Spleen (tissue), 11 donors: Measurements from ENCODE around the gene BMP2K. TPM values are rescaled to one million over a fixed set of nuclear protein-coding genes. Genes with fewer than 3 reads are reported as not detected.

Experiments used
- DNase-seq: peaks from one replicate; pipeline ENCODE4 v3.0.0-alpha.2; 2020
- H3K27ac ChIP-seq, 8 donors: fragments of 200-600 bp; sonication (generic) in 7 of 8; 1 replicate in 4 of 8; 2 replicates in 4 of 8; pipeline versions ENCODE4 v1.5.0 to v1.8.0; 2016 to 2021; ENCODE audit warnings: inconsistent platforms in 4 of 8, mild to moderate bottlenecking in 4 of 8, moderate library complexity in 1 of 8
- H3K27me3 ChIP-seq, 7 donors: fragments of 200-600 bp; sonication (generic) in 6 of 7; replicated peaks in 1 of 7; 1 replicate in 4 of 7; 2 replicates in 3 of 7; pipeline versions ENCODE4 v1.5.0 to v1.8.0; 2016 to 2021; ENCODE audit warnings: inconsistent platforms in 3 of 7, mild to moderate bottlenecking in 1 of 7
- H3K36me3 ChIP-seq, 6 donors: fragments of 200-600 bp; sonication (generic) in 5 of 6; 1 replicate in 4 of 6; 2 replicates in 2 of 6; pipeline versions ENCODE4 v1.5.0 to v1.8.0; 2016 to 2021; ENCODE audit warnings: inconsistent platforms in 2 of 6
- H3K4me1 ChIP-seq, 6 donors: fragments of 200-600 bp; sonication (generic) in 5 of 6; 1 replicate in 3 of 6; 2 replicates in 3 of 6; pipeline versions ENCODE4 v1.5.0 to v1.8.0; 2016 to 2021; ENCODE audit warnings: inconsistent platforms in 3 of 6
- H3K4me3 ChIP-seq, 8 donors: fragments of 200-600 bp; sonication (generic) in 7 of 8; 1 replicate in 4 of 8; 2 replicates in 4 of 8; pipeline versions ENCODE4 v1.5.0 to v1.8.0; 2016 to 2021; ENCODE audit warnings: inconsistent platforms in 4 of 8, mild to moderate bottlenecking in 4 of 8, moderate library complexity in 2 of 8
- H3K9me3 ChIP-seq, 8 donors: fragments of 200-600 bp; sonication (generic) in 7 of 8; 1 replicate in 4 of 8; 2 replicates in 4 of 8; pipeline versions ENCODE4 v1.5.0 to v1.8.0; 2016 to 2021; ENCODE audit warnings: inconsistent platforms in 4 of 8
- POLR2A ChIP-seq, 3 donors: fragments of 450-650 bp; IDR thresholded peaks; one replicate each; pipeline ENCODE4 v1.5.1; 2017; ENCODE audit warnings: antibody characterized with exemption in 3 of 3, mild to moderate bottlenecking in 1 of 3
- POLR2AphosphoS5 ChIP-seq, 3 donors: sonication (generic); formaldehyde crosslinking; IDR thresholded peaks; one replicate each; pipeline ENCODE4 v1.5.1; 2017; ENCODE audit warnings: antibody characterized with exemption in 3 of 3
- WGBS, 5 donors: extraction: QIAGEN DNeasy Blood & Tissue Kit in 3 of 5; methylation state at CpG; one replicate each; pipeline versions ENCODE4 v1.1.5 to v1.1.7; 2013 to 2018; 5-methylcytosine and 5-hydroxymethylcytosine counted together
- intact Hi-C: fragments of 100-400 bp; cut with DNase I; formaldehyde crosslinking; loops from one replicate; pipeline ENCODE4 v1.15.0; 2023; ENCODE audit warnings: low total_unique reads
- polyA plus RNA-seq, 3 donors: library from polyadenylated mRNA; stranded (reverse); fragments of 200-250 nt; gene quantifications; one replicate each; pipeline ENCODE4 v1.2.1, GENCODE V29; 2013
- total RNA-seq, 7 donors: library from RNA; depleted of rRNA in 3 of 7; stranded (reverse); fragments of >200 nt in 3 of 7; fragmentation: NEBNext Ultra II Directional in 4 of 7; extraction: Animal tissue kit (Norgen Biotek cat#: 25700) in 4 of 7; gene quantifications; one replicate each; pipeline versions ENCODE4 v1.1.0 to v1.2.1, GENCODE V29; 2016 to 2021
- TF ChIP-seq, protein P1 (sequence below), 11 experiments: fragments of 200-600 bp in 7 of 11; fragments of 450-650 bp in 4 of 11; sonication (generic) in 4 of 11; IDR thresholded peaks in 8 of 11; conservative IDR thresholded peaks in 3 of 11; 1 replicate in 7 of 11; 2 replicates in 4 of 11; pipeline versions ENCODE4 v1.4.0 to v1.8.0; 2016 to 2021; ENCODE audit warnings: antibody characterized with exemption in 11 of 11, inconsistent platforms in 4 of 11, mild to moderate bottlenecking in 1 of 11
- donor health status: healthy with polysubstance abuse.
- donor health status: DM: no; HTN: no; CAD: no; lungs with moderate emphysema.
- donor health status: DM: no; HTN: no; CAD: no.
- donor health status: Bipolar disorder and iron deficiency.
- donor health status: healthy.
- donor health status: DM: no; HTN: no; CAD: no.
- donor health status: DM: yes; HTN: yes; CAD: no.

Gene BMP2K
- total and polyA plus RNA-seq, 10 donors: 27.4 to 154 (median 96.3) TPM

- H3K4me1 ChIP-seq: peaks cover 0 to 42% (median 15%) of the 10 kb centered on the region in 6 donors
- TF ChIP-seq, protein P1, sequence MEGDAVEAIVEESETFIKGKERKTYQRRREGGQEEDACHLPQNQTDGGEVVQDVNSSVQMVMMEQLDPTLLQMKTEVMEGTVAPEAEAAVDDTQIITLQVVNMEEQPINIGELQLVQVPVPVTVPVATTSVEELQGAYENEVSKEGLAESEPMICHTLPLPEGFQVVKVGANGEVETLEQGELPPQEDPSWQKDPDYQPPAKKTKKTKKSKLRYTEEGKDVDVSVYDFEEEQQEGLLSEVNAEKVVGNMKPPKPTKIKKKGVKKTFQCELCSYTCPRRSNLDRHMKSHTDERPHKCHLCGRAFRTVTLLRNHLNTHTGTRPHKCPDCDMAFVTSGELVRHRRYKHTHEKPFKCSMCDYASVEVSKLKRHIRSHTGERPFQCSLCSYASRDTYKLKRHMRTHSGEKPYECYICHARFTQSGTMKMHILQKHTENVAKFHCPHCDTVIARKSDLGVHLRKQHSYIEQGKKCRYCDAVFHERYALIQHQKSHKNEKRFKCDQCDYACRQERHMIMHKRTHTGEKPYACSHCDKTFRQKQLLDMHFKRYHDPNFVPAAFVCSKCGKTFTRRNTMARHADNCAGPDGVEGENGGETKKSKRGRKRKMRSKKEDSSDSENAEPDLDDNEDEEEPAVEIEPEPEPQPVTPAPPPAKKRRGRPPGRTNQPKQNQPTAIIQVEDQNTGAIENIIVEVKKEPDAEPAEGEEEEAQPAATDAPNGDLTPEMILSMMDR (IDR thresholded peaks at IDR 0.05 in 8 of 11, conservative IDR thresholded peaks at IDR 0.05 in 3 of 11): no peak
- TF ChIP-seq POLR2AphosphoS5 (IDR thresholded peaks at IDR 0.05): no peak
- TF ChIP-seq POLR2A (IDR thresholded peaks at IDR 0.05): no peak
- no peak overlapping the region for H3K27ac ChIP-seq
- H3K36me3 ChIP-seq: peaks cover 0 to 15% (median 3%) of the 10 kb centered on the region in 6 donors
- no peak overlapping the region for H3K4me3 ChIP-seq
- intact Hi-C loops: no loop called here
- H3K9me3 ChIP-seq: peaks cover 0 to 29% (median 18%) of the 10 kb centered on the region in 8 donors
- 93 to 97% (median 95%) methylated on average over 2 of the region's 2 CpGs for WGBS, 5 donors
- no peak for DNase-seq
- H3K27me3 ChIP-seq: no peaks in the 10 kb centered on the region
Observed at GRCh38 chr4:78811034-78811433, 34.9 kb downstream of the BMP2K start.

DNA sequence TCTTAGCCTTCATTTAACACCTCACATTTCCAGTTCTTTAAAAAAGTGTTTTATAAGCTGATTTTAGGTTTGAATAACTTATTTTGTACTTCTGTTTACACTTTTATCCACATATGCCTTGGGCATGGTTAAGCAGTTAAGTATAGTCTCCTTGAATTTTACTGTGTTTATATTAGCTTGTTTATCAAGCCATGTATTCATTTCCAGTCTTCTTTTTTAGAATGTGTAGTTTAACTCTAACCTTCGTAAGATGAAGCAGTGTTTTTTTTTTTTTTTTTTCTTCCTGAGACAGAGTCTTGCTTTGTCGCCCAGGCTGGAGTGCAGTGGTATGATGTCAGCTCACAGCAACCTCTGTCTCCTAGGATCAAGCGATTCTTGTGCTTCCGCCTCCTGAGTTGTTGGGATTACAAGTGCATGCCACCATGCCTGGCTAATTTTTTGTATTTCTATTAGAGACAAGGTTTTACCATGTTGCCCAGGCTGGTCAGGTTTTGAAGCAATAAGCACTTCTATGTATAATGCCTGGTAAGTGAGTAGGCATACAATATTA is 42.5 kb downstream of the BMP2K start:
- Histone ChIP-seq H3K27me3 (no peaks in the 10 kb centered on the region), H3K27ac (no peak overlapping the region), H3K4me1 (peaks cover 0 to 34% (median 0%) of the 10 kb centered on the region in 6 donors), H3K36me3 (peaks cover 0 to 11% (median 0%) of the 10 kb centered on the region in 6 donors), H3K9me3 (peaks cover 0 to 8% (median 0%) of the 10 kb centered on the region in 8 donors), H3K4me3 (no peak overlapping the region)
- TF ChIP-seq, protein P1 (IDR thresholded peaks at IDR 0.05 in 8 of 11, conservative IDR thresholded peaks at IDR 0.05 in 3 of 11): no peak
- TF ChIP-seq POLR2A (IDR thresholded peaks at IDR 0.05) (no peak), POLR2AphosphoS5 (IDR thresholded peaks at IDR 0.05) (no peak)
- no peak for DNase-seq
- WGBS, 5 donors: 90 to 99% (median 94%) methylated on average over 4 of the region's 4 CpGs
- intact Hi-C loops: no loop called here

GRCh38 chr4:78824001-78824400 is 47.9 kb downstream of the BMP2K start:
- Histone ChIP-seq H3K4me3 (no peak overlapping the region), H3K9me3 (no peaks in the 10 kb centered on the region), H3K27ac (no peak overlapping the region), H3K36me3 (peaks cover 0 to 39% (median 21%) of the 10 kb centered on the region in 6 donors), H3K4me1 (peaks cover 0 to 33% (median 0%) of the 10 kb centered on the region in 6 donors), H3K27me3 (no peaks in the 10 kb centered on the region)
- TF ChIP-seq, protein P1 (IDR thresholded peaks at IDR 0.05 in 8 of 11, conservative IDR thresholded peaks at IDR 0.05 in 3 of 11): no peak
- TF ChIP-seq POLR2A (IDR thresholded peaks at IDR 0.05): no peak
- no peak for TF ChIP-seq POLR2AphosphoS5 (IDR thresholded peaks at IDR 0.05)
- DNase-seq: no peak
- 92 to 96% (median 95%) methylated on average over 1 of the region's 1 CpG for WGBS, 5 donors
- intact Hi-C loops: no loop called here

- no peak for DNase-seq
- no peak overlapping the region for H3K27ac ChIP-seq
- peaks cover 0 to 7% (median 0%) of the 10 kb centered on the region in 6 donors for H3K4me1 ChIP-seq
- 88 to 99% (median 97%) methylated on average over 3 of the region's 3 CpGs for WGBS, 5 donors
- no peak overlapping the region for H3K4me3 ChIP-seq
- peaks cover 0 to 71% (median 21%) of the 10 kb centered on the region in 6 donors for H3K36me3 ChIP-seq
- no peaks in the 10 kb centered on the region for H3K27me3 ChIP-seq
- TF ChIP-seq, protein P1 (IDR thresholded peaks at IDR 0.05 in 8 of 11, conservative IDR thresholded peaks at IDR 0.05 in 3 of 11): no peak
- TF ChIP-seq POLR2A (IDR thresholded peaks at IDR 0.05) (no peak), POLR2AphosphoS5 (IDR thresholded peaks at IDR 0.05) (no peak)
- intact Hi-C loops: no loop called here
- H3K9me3 ChIP-seq: no peaks in the 10 kb centered on the region
Observed at GRCh38 chr4:78827191-78827590, 51.0 kb downstream of the BMP2K start.
